HG02870 (cell line): ENCODE measurements around the gene MPHOSPH6.
"Not testable (repeated sequence)": the region's sequence is repeated elsewhere in the genome, so short reads cannot be mapped to it uniquely, and the experiment has no call there.

Experiments used
- ATAC-seq: cut with Tn5 transposase; IDR thresholded peaks from one replicate; pipeline ENCODE4 v1.9.1; 2021; ENCODE audit warnings: mild to moderate bottlenecking, moderate library complexity; ENCODE audit not compliant: unreplicated experiment

Gene MPHOSPH6

GRCh38 chr16:82124651-82125050 lies 45.4 kb downstream of the MPHOSPH6 start:
- no peak for ATAC-seq

- ATAC-seq, result no peak
These were observed 50.6 kb downstream of the MPHOSPH6 start for GRCh38 chr16:82119405-82119804.

DNA sequence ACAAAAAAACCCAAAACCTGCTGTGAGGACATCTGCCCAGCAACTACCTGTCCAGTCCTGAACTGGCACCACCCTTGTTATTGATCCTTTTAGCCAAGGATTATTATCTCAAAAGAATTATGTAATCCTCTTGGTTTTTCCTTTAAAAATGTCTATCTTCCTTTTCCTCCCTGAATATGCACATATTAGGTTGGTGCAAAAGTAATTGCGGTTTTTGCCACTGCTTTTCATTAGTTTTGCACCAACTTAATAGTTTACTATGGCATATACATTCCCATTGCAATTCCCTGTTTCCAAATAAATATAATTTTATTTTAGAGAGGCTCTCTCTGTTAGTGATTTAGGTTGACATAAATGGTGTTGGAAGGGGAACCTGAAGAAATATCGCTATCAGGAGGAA lies 51.3 kb downstream of the MPHOSPH6 start:
- no peak for ATAC-seq

GRCh38 chr16:82116535-82116934 lies 53.5 kb downstream of the MPHOSPH6 start:
- no peak for ATAC-seq

DNA sequence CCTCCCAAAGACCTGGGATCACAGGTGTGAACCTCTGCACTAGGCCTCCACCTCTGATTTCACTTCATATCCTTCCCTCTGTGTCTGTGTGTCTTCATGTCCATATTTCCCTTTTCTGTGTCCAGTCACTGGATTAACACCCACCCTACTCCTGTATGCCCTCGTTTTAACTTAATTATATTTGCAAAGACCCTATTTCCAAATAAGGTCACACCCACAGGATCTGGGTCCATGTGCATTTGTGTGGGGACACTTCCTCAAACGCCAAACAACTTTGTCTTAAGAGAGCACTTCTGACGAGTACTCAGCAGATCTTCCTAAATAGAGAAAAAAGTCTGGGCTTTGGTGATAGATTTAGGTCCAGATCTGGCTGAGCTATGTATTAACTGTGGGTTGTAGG lies 56.3 kb downstream of the MPHOSPH6 start:
- no peak for ATAC-seq

- ATAC-seq, result no peak
These were observed 58.1 kb downstream of the MPHOSPH6 start for GRCh38 chr16:82111944-82112343.

DNA sequence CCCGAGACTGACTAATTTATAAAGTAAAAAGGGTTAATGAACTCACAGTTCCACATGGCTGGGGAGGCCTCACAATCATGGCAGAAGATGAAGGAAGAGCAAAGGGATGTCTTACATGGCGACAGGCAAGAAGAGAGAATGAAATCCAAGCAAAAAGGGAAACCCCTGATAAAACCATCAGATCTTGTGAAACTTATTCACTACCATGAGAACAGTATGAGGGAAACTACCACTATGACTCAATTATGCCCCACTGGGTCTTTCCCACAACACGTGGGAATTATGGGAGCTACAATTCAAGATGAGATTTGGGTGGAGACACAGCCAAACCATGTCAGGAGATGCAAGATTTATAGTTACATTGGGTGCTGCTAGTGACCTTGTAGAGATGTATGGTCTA lies 60.8 kb downstream of the MPHOSPH6 start:
- not testable (repeated sequence) for ATAC-seq

GRCh38 chr16:82108774-82109173 lies 61.2 kb downstream of the MPHOSPH6 start:
- no peak for ATAC-seq

- ATAC-seq, result no peak
These were observed 61.9 kb downstream of the MPHOSPH6 start for GRCh38 chr16:82108100-82108499.

- ATAC-seq, result no peak
These were observed 64.9 kb downstream of the MPHOSPH6 start for GRCh38 chr16:82105107-82105506.
